ENCODE data around the gene ABCA4. TPM values are rescaled to one million over a fixed set of nuclear protein-coding genes. Genes with fewer than 3 reads are reported as not detected.
A peak's percentile ranks its signal among the peaks of the same experiment; 100 is the strongest.

ABCA4 gene
- total RNA-seq, 2 donors from 2014 or later = 2.0 to 3.7 TPM

GRCh38 chr1:94044891-94045290 lies 76.1 kb downstream of the ABCA4 start:
- Histone ChIP-seq H3K4me3 (no peak overlapping the region), H3K9me3 (no peaks in the 10 kb centered on the region), H3K36me3 (no peaks in the 10 kb centered on the region), H3K27me3 (replicated peaks; ENCODE audit: insufficient read depth) (no peaks in the 10 kb centered on the region), H3K27ac (peak overlapping the region in 1 of 2 donors; percentile 38), H3K4me1 (ENCODE audit: control insufficient read depth in 1 of 2, low read depth in 2 of 2) (peaks cover 23 to 38% of the 10 kb centered on the region in 2 donors)
- no peak for TF ChIP-seq CTCF (IDR thresholded peaks at IDR 0.05)
- ATAC-seq (ENCODE audit: insufficient number of reproducible peaks, low FRiP score, low read depth) = no peak
- no peak for DNase-seq (ENCODE audit: low spot score)

GRCh38 chr1:94044290-94044790 lies 76.6 kb downstream of the ABCA4 start:
- H3K27ac ChIP-seq = peak overlapping the region; percentile 20 to 38
- no peaks in the 10 kb centered on the region for H3K27me3 ChIP-seq (replicated peaks; ENCODE audit: insufficient read depth)

GRCh38 chr1:94043738-94044289 lies 77.1 kb downstream of the ABCA4 start:
- TF ChIP-seq CTCF (IDR thresholded peaks at IDR 0.05) = no peak
- Histone ChIP-seq H3K9me3 (no peaks in the 10 kb centered on the region), H3K36me3 (no peaks in the 10 kb centered on the region), H3K4me3 (no peak overlapping the region), H3K4me1 (ENCODE audit: control insufficient read depth in 1 of 2, low read depth in 2 of 2) (peaks cover 21 to 33% of the 10 kb centered on the region in 2 donors), H3K27me3 (replicated peaks; ENCODE audit: insufficient read depth) (no peaks in the 10 kb centered on the region), H3K27ac (peak overlapping the region; percentile 20 to 38)
- no peak for ATAC-seq (ENCODE audit: insufficient number of reproducible peaks, low FRiP score, low read depth)
- no peak for DNase-seq (ENCODE audit: low spot score)

More at GRCh38 chr1:94044290-94044790, 76.6 kb downstream of the ABCA4 start:
- Histone ChIP-seq H3K36me3 (no peaks in the 10 kb centered on the region), H3K4me1 (ENCODE audit: control insufficient read depth in 1 of 2, low read depth in 2 of 2) (peaks cover 23 to 38% of the 10 kb centered on the region in 2 donors), H3K4me3 (no peak overlapping the region), H3K9me3 (no peaks in the 10 kb centered on the region)
- DNase-seq (ENCODE audit: low spot score) (no peak), ATAC-seq (ENCODE audit: insufficient number of reproducible peaks, low FRiP score, low read depth) (no peak)
- TF ChIP-seq CTCF (IDR thresholded peaks at IDR 0.05) = no peak

GRCh38 chr1:94042388-94042787 lies 78.6 kb downstream of the ABCA4 start:
- no peak for TF ChIP-seq CTCF (IDR thresholded peaks at IDR 0.05)
- DNase-seq (ENCODE audit: low spot score) (no peak), ATAC-seq (ENCODE audit: insufficient number of reproducible peaks, low FRiP score, low read depth) (no peak)
- Histone ChIP-seq H3K27ac (no peak overlapping the region), H3K9me3 (no peaks in the 10 kb centered on the region), H3K4me1 (ENCODE audit: control insufficient read depth in 1 of 2, low read depth in 2 of 2) (peaks cover 12 to 19% of the 10 kb centered on the region in 2 donors), H3K27me3 (replicated peaks; ENCODE audit: insufficient read depth) (no peaks in the 10 kb centered on the region), H3K4me3 (no peak overlapping the region), H3K36me3 (no peaks in the 10 kb centered on the region)

- H3K4me3 ChIP-seq = no peak overlapping the region
- H3K4me1 ChIP-seq (ENCODE audit: control insufficient read depth in 1 of 2, low read depth in 2 of 2) = peaks cover 8 to 10% of the 10 kb centered on the region in 2 donors
- no peak for DNase-seq (ENCODE audit: low spot score)
- H3K9me3 ChIP-seq = no peaks in the 10 kb centered on the region
- TF ChIP-seq CTCF (IDR thresholded peaks at IDR 0.05) = no peak
- no peak overlapping the region for H3K27ac ChIP-seq
- no peak for ATAC-seq (ENCODE audit: insufficient number of reproducible peaks, low FRiP score, low read depth)
- H3K36me3 ChIP-seq = no peaks in the 10 kb centered on the region
- no peaks in the 10 kb centered on the region for H3K27me3 ChIP-seq (replicated peaks; ENCODE audit: insufficient read depth)
Measured at GRCh38 chr1:94039871-94040569, 80.9 kb downstream of the ABCA4 start.

Measured in thoracic aorta (tissue), 2 donors.